ENCODE data around the gene RAD18.

GRCh38 chr3:8959668-8960067 lies 3.6 kb downstream of the RAD18 start:
- TF ChIP-seq POLR2AphosphoS5 (IDR thresholded peaks at IDR 0.05) (no peak), CTCF (IDR thresholded peaks at IDR 0.05 in 8 of 11, conservative IDR thresholded peaks at IDR 0.05 in 3 of 11) (no peak)

All from spleen (tissue), 7 donors.